Uterus (tissue), 4 donors: Measurements from ENCODE around the gene HDHD2. TPM values are rescaled to one million over a fixed set of nuclear protein-coding genes. Genes with fewer than 3 reads are reported as not detected.

Experiments
- DNase-seq, 2 donors: peaks; one replicate each; pipeline ENCODE4 v3.0.0-alpha.2; 2019 to 2020
- H3K27ac ChIP-seq, 2 donors: fragments of 200-600 bp; sonication (generic); 1 replicate in 1 of 2; 2 replicates in 1 of 2; pipeline ENCODE4 v1.5.1; 2016 to 2018
- H3K27me3 ChIP-seq, 2 donors: fragments of 200-600 bp; sonication (generic); one replicate each; pipeline ENCODE4 v1.5.1; 2018 to 2019; ENCODE audit warnings: control low read depth in 1 of 2
- H3K36me3 ChIP-seq, 2 donors: fragments of 200-600 bp; sonication (generic); one replicate each; pipeline ENCODE4 v1.5.1; 2019; ENCODE audit warnings: control low read depth in 1 of 2
- H3K4me1 ChIP-seq, 2 donors: fragments of 200-600 bp; sonication (generic); one replicate each; pipeline ENCODE4 v1.5.1; 2018 to 2019; ENCODE audit warnings: control low read depth in 1 of 2
- H3K4me3 ChIP-seq, 2 donors: fragments of 200-600 bp; sonication (generic); 1 replicate in 1 of 2; 2 replicates in 1 of 2; pipeline ENCODE4 v1.5.1; 2018 to 2019; ENCODE audit warnings: mild to moderate bottlenecking in 1 of 2
- H3K9me3 ChIP-seq, 2 donors: fragments of 200-600 bp; sonication (generic); one replicate each; pipeline ENCODE4 v1.5.1; 2019; ENCODE audit warnings: control low read depth in 1 of 2
- POLR2A ChIP-seq, 2 donors: fragments of 450-650 bp; IDR thresholded peaks; one replicate each; pipeline ENCODE4 v1.6.1; 2016; ENCODE audit warnings: antibody characterized with exemption in 2 of 2, mild to moderate bottlenecking in 1 of 2, moderate library complexity in 1 of 2
- intact Hi-C: fragments of 100-400 bp; cut with DNase I; formaldehyde crosslinking; loops from one replicate; pipeline ENCODE4 v1.15.1; 2023; ENCODE audit warnings: low total_unique reads
- total RNA-seq, 4 donors: library from RNA; depleted of rRNA in 3 of 4; stranded (reverse); fragments of >200 nt in 3 of 4; gene quantifications; one replicate each; pipeline versions ENCODE4 v1.1.0 to v1.2.4, GENCODE V29; 2014 to 2023
- TF ChIP-seq, protein P1 (sequence below), 4 experiments: fragments of 200-600 bp in 2 of 4; fragments of 450-650 bp in 2 of 4; sonication (generic) in 2 of 4; IDR thresholded peaks; one replicate each; pipeline ENCODE4 v1.5.1; 2016 to 2019; ENCODE audit warnings: antibody characterized with exemption in 4 of 4, mild to moderate bottlenecking in 2 of 4, moderate library complexity in 1 of 4
- donor health status: DM: yes; HTN: yes; CAD: no.

HDHD2 gene
- total RNA-seq, 4 donors from 2014 or later: 8.8 to 57.7 (median 21.9) TPM

DNA sequence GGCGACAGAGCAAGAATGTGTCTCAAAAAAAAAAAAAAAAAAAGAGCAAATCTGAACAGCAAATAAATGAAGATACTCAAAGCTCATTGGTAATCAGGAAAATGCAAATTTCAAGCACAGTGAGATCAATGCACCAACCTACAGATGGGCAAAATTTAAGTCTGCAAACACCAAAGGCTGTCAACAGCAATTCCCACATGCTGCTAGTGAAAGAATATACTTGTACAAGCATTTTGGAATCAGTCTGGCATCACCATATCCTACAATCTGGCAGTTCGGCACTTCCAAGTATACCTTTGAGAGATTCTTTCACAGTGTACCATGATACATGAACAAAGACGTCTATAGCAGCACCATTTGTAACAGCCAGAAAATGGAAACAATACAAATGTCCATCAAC, 4.1 kb downstream of the HDHD2 start:
- TF ChIP-seq, protein P1, sequence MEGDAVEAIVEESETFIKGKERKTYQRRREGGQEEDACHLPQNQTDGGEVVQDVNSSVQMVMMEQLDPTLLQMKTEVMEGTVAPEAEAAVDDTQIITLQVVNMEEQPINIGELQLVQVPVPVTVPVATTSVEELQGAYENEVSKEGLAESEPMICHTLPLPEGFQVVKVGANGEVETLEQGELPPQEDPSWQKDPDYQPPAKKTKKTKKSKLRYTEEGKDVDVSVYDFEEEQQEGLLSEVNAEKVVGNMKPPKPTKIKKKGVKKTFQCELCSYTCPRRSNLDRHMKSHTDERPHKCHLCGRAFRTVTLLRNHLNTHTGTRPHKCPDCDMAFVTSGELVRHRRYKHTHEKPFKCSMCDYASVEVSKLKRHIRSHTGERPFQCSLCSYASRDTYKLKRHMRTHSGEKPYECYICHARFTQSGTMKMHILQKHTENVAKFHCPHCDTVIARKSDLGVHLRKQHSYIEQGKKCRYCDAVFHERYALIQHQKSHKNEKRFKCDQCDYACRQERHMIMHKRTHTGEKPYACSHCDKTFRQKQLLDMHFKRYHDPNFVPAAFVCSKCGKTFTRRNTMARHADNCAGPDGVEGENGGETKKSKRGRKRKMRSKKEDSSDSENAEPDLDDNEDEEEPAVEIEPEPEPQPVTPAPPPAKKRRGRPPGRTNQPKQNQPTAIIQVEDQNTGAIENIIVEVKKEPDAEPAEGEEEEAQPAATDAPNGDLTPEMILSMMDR (IDR thresholded peaks at IDR 0.05): no peak
- TF ChIP-seq POLR2A (IDR thresholded peaks at IDR 0.05): no peak
- Histone ChIP-seq H3K36me3 (no peaks in the 10 kb centered on the region), H3K27me3 (no peaks in the 10 kb centered on the region), H3K27ac (no peak overlapping the region), H3K9me3 (no peaks in the 10 kb centered on the region), H3K4me3 (no peak overlapping the region), H3K4me1 (peaks cover 0 to under 1% of the 10 kb centered on the region in 2 donors)
- intact Hi-C loops: no loop called here
- no peak for DNase-seq

DNA sequence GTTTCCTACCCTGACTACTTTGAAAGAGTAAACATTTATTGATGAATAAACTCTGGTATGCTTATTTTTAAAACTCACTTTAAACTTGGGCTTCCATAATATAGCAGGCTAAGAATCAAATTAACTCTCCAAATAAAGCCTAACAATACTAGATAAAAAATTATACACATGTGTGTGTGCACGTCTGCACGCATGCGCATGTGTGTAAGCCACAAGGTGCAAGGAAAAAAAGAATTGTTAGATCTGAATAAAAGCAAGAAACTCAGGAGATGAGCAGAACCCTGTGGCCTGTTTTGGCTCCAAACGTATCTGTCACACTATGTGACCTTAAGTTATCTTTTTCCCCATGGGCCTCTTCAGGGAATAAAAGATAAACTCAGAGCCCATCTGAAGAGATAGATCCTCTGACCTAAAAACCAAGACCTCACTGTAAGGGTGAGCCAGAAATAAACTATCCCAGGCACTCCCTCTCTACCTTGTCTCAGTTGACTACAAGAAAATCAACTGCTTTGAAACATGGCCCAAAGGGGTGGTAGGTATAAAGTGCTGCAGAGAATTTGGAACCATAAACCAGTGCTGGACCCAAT, 6.3 kb downstream of the HDHD2 start:
- Histone ChIP-seq H3K4me1 (no peaks in the 10 kb centered on the region), H3K4me3 (no peak overlapping the region), H3K36me3 (no peaks in the 10 kb centered on the region)

DNA sequence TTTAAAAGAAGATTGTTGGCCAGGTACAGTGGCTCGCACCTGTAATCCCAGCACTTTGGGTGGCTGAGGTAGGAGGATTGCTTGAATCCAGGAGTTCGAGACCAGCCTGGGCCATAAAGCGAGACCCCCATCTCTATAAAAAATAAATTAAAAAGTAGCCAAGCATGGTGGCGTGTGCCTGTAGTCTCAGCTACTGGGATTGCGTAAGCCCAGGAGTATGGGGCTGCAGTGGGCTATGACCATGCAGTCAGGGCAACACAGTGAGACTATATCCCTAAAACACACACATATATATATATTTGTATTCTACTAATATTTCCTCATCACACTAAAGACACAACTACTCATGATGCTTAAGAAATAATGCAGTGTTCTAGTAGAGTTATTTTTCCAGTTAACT, 7.1 kb downstream of the HDHD2 start:
- Histone ChIP-seq H3K36me3 (no peaks in the 10 kb centered on the region), H3K27me3 (no peaks in the 10 kb centered on the region), H3K4me3 (no peak overlapping the region), H3K9me3 (no peaks in the 10 kb centered on the region), H3K4me1 (no peaks in the 10 kb centered on the region), H3K27ac (no peak overlapping the region)
- TF ChIP-seq, protein P1 (IDR thresholded peaks at IDR 0.05): no peak
- TF ChIP-seq POLR2A (IDR thresholded peaks at IDR 0.05): no peak
- intact Hi-C loops: no loop called here
- no peak for DNase-seq

More for the DNA sequence above, 6.3 kb downstream of the HDHD2 start:
- intact Hi-C loops: no loop called here
- TF ChIP-seq, protein P1 (IDR thresholded peaks at IDR 0.05): no peak
- no peak for TF ChIP-seq POLR2A (IDR thresholded peaks at IDR 0.05)
- Histone ChIP-seq H3K9me3 (no peaks in the 10 kb centered on the region), H3K27ac (no peak overlapping the region), H3K27me3 (no peaks in the 10 kb centered on the region)
- no peak for DNase-seq

DNA sequence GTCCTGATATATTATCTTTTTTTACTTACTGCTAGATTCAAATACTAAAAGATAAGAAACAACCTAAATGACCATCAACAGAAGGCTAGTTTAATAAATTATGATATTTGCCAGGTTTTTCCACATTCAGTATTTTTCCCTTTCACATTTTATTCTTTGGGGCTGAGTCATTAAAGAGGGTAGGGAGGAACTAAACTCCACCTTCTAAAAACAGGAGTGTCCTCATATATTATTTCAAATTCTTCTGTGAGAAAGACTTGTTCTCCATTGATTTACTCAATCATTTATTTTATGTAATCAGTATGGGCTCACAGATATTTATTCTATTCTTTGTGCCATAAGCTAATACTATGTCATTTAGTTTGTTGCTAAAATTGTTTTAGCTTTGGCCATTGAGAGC, 9.0 kb downstream of the HDHD2 start:
- Histone ChIP-seq H3K27ac (no peak overlapping the region), H3K4me3 (no peak overlapping the region), H3K9me3 (no peaks in the 10 kb centered on the region), H3K4me1 (no peaks in the 10 kb centered on the region), H3K27me3 (no peaks in the 10 kb centered on the region), H3K36me3 (no peaks in the 10 kb centered on the region)
- DNase-seq: no peak
- intact Hi-C loops: no loop called here
- TF ChIP-seq, protein P1 (IDR thresholded peaks at IDR 0.05): no peak
- TF ChIP-seq POLR2A (IDR thresholded peaks at IDR 0.05): no peak

DNA sequence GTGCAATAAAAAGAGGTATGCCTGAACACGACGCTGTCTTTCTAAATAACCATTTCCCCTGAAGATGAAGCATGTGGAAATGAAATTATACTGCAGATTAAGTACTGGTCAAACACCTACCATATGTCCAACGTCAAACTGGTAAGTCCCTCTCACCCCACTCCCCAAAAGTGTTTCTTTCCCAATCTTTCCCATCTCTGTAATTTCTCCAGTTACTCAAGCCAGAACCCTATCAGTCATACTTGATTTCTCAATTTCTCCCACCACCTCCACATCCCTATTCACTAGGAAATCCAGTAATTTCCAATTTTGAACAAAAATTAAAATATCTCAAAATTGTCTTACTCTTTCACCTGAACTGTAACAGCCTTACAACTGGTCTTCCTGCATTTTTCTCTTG, 29.2 kb downstream of the HDHD2 start:
- no peak overlapping the region for H3K4me3 ChIP-seq
- DNase-seq: no peak
- intact Hi-C loops: no loop called here
- no peaks in the 10 kb centered on the region for H3K36me3 ChIP-seq
- TF ChIP-seq POLR2A (IDR thresholded peaks at IDR 0.05): no peak
- TF ChIP-seq, protein P1 (IDR thresholded peaks at IDR 0.05): no peak
- H3K27ac ChIP-seq: no peak overlapping the region
- no peaks in the 10 kb centered on the region for H3K4me1 ChIP-seq
- H3K27me3 ChIP-seq: no peaks in the 10 kb centered on the region
- no peaks in the 10 kb centered on the region for H3K9me3 ChIP-seq
